Measurements from ENCODE around the gene LTO1. TPM values are rescaled to one million over a fixed set of nuclear protein-coding genes. Genes with fewer than 3 reads are reported as not detected.
"Not testable (repeated sequence)": the region's sequence is repeated elsewhere in the genome, so short reads cannot be mapped to it uniquely, and the experiment has no call there.

LTO1 gene
- total and polyA plus RNA-seq, 3 donors from 2014 or later = 27.0 to 38.7 (median 38.0) TPM

DNA sequence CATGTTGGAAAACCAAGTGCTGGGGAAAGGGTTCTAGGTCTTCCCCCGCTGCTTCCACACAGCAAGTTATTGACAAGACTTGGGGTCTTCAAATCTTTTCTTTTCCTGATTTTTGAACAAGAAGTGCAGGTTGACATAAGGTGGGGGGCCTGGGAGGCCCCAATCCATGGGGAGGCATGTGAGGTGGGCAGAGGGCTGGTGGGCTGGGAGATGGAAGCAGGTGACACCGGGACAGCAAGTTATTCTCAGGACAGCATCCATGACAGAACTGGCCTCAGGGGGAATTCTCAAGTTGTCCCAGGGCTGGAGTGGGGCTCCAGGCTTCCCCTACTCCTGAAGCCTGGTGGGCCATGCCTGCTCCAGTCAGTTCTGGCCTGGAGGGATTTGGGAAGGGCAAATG is 23.2 kb upstream of the LTO1 start:
- Histone ChIP-seq H3K4me3 (no peak overlapping the region), H3K27me3 (no peaks in the 10 kb centered on the region), H3K4me1 (no peaks in the 10 kb centered on the region), H3K36me3 (ENCODE audit: low read depth, missing control alignments) (no peaks in the 10 kb centered on the region), H3K27ac (no peak overlapping the region), H3K9me3 (no peaks in the 10 kb centered on the region)
- WGBS, 2 donors = 93 to 94% methylated on average over 2 of the region's 2 CpGs
- DNase-seq = no peak
- intact Hi-C loops (cut with DNase I; ENCODE audit: low total_unique reads) = loop anchor here (10.0 kb wide), 1 partner anchor 186 kb away; no protein-coding TSS in a partner anchor
- TF ChIP-seq POLR2A (IDR thresholded peaks at IDR 0.05) = no peak
- TF ChIP-seq, protein P1, sequence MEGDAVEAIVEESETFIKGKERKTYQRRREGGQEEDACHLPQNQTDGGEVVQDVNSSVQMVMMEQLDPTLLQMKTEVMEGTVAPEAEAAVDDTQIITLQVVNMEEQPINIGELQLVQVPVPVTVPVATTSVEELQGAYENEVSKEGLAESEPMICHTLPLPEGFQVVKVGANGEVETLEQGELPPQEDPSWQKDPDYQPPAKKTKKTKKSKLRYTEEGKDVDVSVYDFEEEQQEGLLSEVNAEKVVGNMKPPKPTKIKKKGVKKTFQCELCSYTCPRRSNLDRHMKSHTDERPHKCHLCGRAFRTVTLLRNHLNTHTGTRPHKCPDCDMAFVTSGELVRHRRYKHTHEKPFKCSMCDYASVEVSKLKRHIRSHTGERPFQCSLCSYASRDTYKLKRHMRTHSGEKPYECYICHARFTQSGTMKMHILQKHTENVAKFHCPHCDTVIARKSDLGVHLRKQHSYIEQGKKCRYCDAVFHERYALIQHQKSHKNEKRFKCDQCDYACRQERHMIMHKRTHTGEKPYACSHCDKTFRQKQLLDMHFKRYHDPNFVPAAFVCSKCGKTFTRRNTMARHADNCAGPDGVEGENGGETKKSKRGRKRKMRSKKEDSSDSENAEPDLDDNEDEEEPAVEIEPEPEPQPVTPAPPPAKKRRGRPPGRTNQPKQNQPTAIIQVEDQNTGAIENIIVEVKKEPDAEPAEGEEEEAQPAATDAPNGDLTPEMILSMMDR (IDR thresholded peaks at IDR 0.05) = no peak

DNA sequence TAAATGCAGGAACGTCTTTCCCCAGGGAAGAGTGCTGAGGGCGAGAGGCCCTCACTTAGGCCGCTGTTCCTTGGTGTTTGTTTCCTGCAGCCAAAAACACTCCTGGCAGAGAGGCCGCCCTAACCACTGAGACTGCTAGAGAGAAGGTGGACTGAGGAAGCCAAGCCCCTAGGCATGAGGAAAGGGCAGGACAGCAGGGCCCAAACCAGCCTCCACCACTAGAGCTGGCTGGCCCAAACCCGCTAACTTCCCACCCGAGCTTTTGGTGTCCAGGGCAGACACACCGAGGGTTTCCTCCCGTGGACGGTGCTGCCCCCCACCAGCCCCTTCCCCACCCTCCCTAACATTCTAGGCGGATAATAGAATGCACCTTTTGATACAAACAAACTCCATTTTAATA is 22.7 kb upstream of the LTO1 start:
- intact Hi-C loops (cut with DNase I; ENCODE audit: low total_unique reads) = loop anchor here (10.0 kb wide), 1 partner anchor 187 kb away; no protein-coding TSS in a partner anchor
- Histone ChIP-seq H3K27ac (no peak overlapping the region), H3K4me3 (no peak overlapping the region), H3K9me3 (no peaks in the 10 kb centered on the region), H3K4me1 (no peaks in the 10 kb centered on the region), H3K36me3 (ENCODE audit: low read depth, missing control alignments) (no peaks in the 10 kb centered on the region), H3K27me3 (no peaks in the 10 kb centered on the region)
- no peak for TF ChIP-seq POLR2A (IDR thresholded peaks at IDR 0.05)
- TF ChIP-seq, protein P1 (IDR thresholded peaks at IDR 0.05) = no peak
- no peak for DNase-seq
- 91 to 95% methylated on average over 6 to 10 of the region's 10 CpGs for WGBS, 2 donors

DNA sequence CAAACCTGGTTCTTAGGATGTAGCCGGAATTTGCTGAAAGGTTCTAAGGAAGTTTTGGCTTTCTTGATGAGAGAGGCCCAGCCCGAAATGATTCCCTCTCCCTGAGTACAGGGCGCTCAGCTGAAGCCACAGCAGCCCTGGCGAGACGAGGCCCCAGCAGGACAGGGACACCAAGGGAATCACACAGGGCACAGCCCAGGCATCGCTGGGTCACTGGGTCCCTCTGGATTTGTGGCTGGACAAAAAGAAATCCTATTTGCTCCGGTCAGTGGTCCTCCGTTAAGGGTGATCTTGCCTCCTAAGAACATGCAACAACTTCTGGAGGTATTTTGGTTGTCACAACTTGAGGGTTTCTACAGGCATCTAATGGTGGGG is 22.3 kb upstream of the LTO1 start:
- intact Hi-C loops (cut with DNase I; ENCODE audit: low total_unique reads) = loop anchor here (10.0 kb wide), 1 partner anchor 187 kb away; no protein-coding TSS in a partner anchor
- Histone ChIP-seq H3K27me3 (no peaks in the 10 kb centered on the region), H3K9me3 (no peaks in the 10 kb centered on the region), H3K4me1 (no peaks in the 10 kb centered on the region), H3K36me3 (ENCODE audit: low read depth, missing control alignments) (no peaks in the 10 kb centered on the region), H3K4me3 (no peak overlapping the region), H3K27ac (no peak overlapping the region)
- DNase-seq = no peak
- TF ChIP-seq, protein P1 (IDR thresholded peaks at IDR 0.05) = no peak
- TF ChIP-seq POLR2A (IDR thresholded peaks at IDR 0.05) = no peak
- 91 to 98% methylated on average over 7 to 8 of the region's 8 CpGs for WGBS, 2 donors

DNA sequence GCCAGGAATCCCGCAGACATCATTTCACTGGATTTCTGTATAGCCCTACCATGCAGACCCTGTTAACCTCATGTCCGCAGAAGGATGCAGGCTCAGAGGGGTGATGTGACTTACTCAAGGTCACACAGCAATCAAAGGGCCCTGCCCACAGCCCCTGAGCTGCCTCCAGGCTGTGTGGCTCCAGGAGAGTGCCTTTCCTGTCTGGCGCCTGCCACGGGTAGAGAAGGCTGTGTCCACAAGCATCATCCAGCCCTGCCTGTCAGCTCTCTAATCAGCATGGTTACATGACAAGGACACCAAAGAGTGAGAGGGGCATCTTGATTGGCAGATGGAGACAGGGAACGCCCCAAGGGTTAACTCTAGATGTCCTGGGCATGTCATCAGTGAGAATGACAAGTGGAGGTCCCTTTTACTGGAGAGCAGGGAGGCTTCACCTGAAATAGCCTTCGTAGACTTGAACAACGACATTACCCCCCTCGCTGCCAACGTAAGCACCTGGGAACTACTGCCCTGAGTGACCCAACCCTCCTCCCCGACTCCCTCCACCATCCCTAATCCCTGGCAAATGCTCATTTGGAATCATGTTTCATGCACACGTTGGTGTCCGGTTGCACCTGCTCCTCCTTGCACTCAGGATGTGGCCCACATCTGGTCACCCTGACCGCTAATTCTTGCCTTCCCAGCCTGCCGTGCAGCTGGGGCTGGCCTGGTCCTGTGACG is 21.8 kb upstream of the LTO1 start:
- intact Hi-C loops (cut with DNase I; ENCODE audit: low total_unique reads) = loop anchor here (10.0 kb wide), 1 partner anchor 188 kb away; no protein-coding TSS in a partner anchor
- no peaks in the 10 kb centered on the region for H3K27me3 ChIP-seq
- no peaks in the 10 kb centered on the region for H3K4me1 ChIP-seq
- 72 to 78% methylated on average over 13 to 15 of the region's 15 CpGs for WGBS, 2 donors
- TF ChIP-seq, protein P1 (IDR thresholded peaks at IDR 0.05) = no peak
- no peak for TF ChIP-seq POLR2A (IDR thresholded peaks at IDR 0.05)
- no peaks in the 10 kb centered on the region for H3K9me3 ChIP-seq
- no peaks in the 10 kb centered on the region for H3K36me3 ChIP-seq (ENCODE audit: low read depth, missing control alignments)
- DNase-seq = no peak
- H3K4me3 ChIP-seq = no peak overlapping the region
- no peak overlapping the region for H3K27ac ChIP-seq

DNA sequence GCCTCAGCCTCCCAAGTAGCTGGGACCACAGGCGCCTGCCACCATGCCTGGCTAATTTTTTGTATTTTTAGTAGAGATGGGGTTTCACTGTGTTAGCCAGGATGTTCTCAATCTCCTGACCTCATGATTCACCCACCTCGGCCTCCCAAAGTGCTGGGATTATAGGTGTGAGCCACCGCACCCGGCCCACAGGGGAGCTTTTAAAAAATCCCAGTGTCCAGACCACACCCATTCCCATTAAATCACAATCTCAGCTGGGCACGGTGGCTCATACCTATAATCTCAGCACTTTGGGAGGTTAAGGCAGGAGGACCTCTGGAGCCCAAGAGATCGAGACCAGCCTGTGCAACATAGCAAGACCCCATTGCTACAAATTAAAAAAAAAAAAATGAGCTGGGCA is 20.8 kb upstream of the LTO1 start:
- intact Hi-C loops (cut with DNase I; ENCODE audit: low total_unique reads) = loop anchor here (10.0 kb wide), 1 partner anchor 189 kb away; no protein-coding TSS in a partner anchor
- H3K27me3 ChIP-seq; H3K36me3 ChIP-seq (ENCODE audit: low read depth, missing control alignments); H3K4me1 ChIP-seq; H3K4me3 ChIP-seq; H3K27ac ChIP-seq; H3K9me3 ChIP-seq; DNase-seq: not testable (repeated sequence)
- WGBS, 2 donors = 89 to 92% methylated on average over 4 to 6 of the region's 6 CpGs
